ENCODE results near the gene GNAZ. TPM values are rescaled to one million over a fixed set of nuclear protein-coding genes. Genes with fewer than 3 reads are reported as not detected.

The GNAZ gene
- total RNA-seq, 1 experiment from 2014 or later = 5.0 TPM

- no peak overlapping the region for H2AFZ ChIP-seq (ENCODE audit: low read length)
- H4K20me1 ChIP-seq (ENCODE audit: control insufficient read depth, insufficient read depth, insufficient read length) = peaks cover 2% of the 10 kb centered on the region
- no peak overlapping the region for H2AK5ac ChIP-seq (ENCODE audit: insufficient read length, low read length)
- H3K56ac ChIP-seq (ENCODE audit: insufficient read length, low read depth, low read length) = no peak overlapping the region
- no peaks in the 10 kb centered on the region for H3K4me1 ChIP-seq (ENCODE audit: insufficient read depth, low read length)
- no peak overlapping the region for H2BK5ac ChIP-seq (ENCODE audit: insufficient read length, low read length)
- no peak for TF ChIP-seq CTCF (conservative IDR thresholded peaks at IDR 0.05)
- H3K4me1 Mint-ChIP-seq = peaks cover 5 to 6% of the 10 kb centered on the region in 2 experiments; a peak in 3 of 4 replicates
- no peaks in the 10 kb centered on the region for H3K23me2 ChIP-seq (ENCODE audit: insufficient read length, low read depth, low read length, poor library complexity, severe bottlenecking)
- no peak overlapping the region for H2BK15ac ChIP-seq (ENCODE audit: low read depth, low read length)
- peaks cover 0 to 6% (median 0%) of the 10 kb centered on the region in 3 experiments; a peak in 3 of 7 replicates for H3K36me3 Mint-ChIP-seq (ENCODE audit: insufficient read depth in 1 of 3, low read depth in 3 of 3)
- H3K9ac ChIP-seq (ENCODE audit: extremely low read depth, insufficient read length, low read length) = no peak overlapping the region
- WGBS (ENCODE audit: extremely low coverage, insufficient read length, low lambda C conversion rate) = no CpG with 5 or more reads among the region's 14 CpGs
- no peaks in the 10 kb centered on the region for H3K79me1 ChIP-seq (ENCODE audit: insufficient read depth, low read depth, low read length, poor library complexity, severe bottlenecking)
- H4K5ac ChIP-seq (ENCODE audit: insufficient read length, low read depth, low read length) = no peak overlapping the region
- no peaks in the 10 kb centered on the region for H3K9me3 Mint-ChIP-seq
- H2BK120ac ChIP-seq (ENCODE audit: low read depth, low read length, poor library complexity, severe bottlenecking) = no peak overlapping the region
- H3K4me3 Mint-ChIP-seq = no peak overlapping the region
- H3K14ac ChIP-seq (ENCODE audit: insufficient read depth, low read length) = no peak overlapping the region; the same call in 1 of the 2 replicates
- no peak overlapping the region for H3K23ac ChIP-seq (ENCODE audit: insufficient read length, low read depth, low read length)
- H3K27ac Mint-ChIP-seq = no peak overlapping the region
- no peak overlapping the region for H4K91ac ChIP-seq (ENCODE audit: insufficient read length, low read depth, low read length)
- H3K9me3 ChIP-seq (ENCODE audit: control insufficient read depth, low read depth, low read length) = no peaks in the 10 kb centered on the region
- no peak overlapping the region for H3T11ph ChIP-seq (ENCODE audit: low read length)
- no peak overlapping the region for H2BK12ac ChIP-seq (ENCODE audit: insufficient read length, low read depth, low read length)
- H3K79me2 ChIP-seq (ENCODE audit: insufficient read depth, low read length) = no peaks in the 10 kb centered on the region
- no peak overlapping the region for H3K18ac ChIP-seq (ENCODE audit: insufficient read length, low read depth, low read length)
- H4K8ac ChIP-seq (replicated peaks; ENCODE audit: insufficient read length, low read depth, low read length) = no peak overlapping the region
- no peak overlapping the region for H3K27ac ChIP-seq (ENCODE audit: insufficient read length, low read depth, low read length)
- no peaks in the 10 kb centered on the region; the same call in 1 of the 2 replicates for H3K27me3 ChIP-seq (ENCODE audit: insufficient read depth, low read length)
- H3K4me2 ChIP-seq (ENCODE audit: insufficient read depth, insufficient read length, low read length) = no peak overlapping the region
- H3K27me3 Mint-ChIP-seq (ENCODE audit: low read depth) = peaks cover 82% of the 10 kb centered on the region
- no peak overlapping the region for H3K4ac ChIP-seq (ENCODE audit: low read depth, low read length)
- H2BK20ac ChIP-seq (ENCODE audit: low read depth, low read length, poor library complexity, severe bottlenecking) = no peak overlapping the region
- DNase-seq = no peak
Measured at GRCh38 chr22:23126165-23127054, 56.1 kb downstream of the GNAZ start.
